MM.1S (cell line): Measurements from ENCODE around the gene MMS19.

Source experiments
- CTCF ChIP-seq: fragments of 300-600 bp; sonication (generic); IDR thresholded peaks from 2 replicates; pipeline ENCODE4 v1.5.1; 2016; ENCODE audit warnings: antibody characterized with exemption, low read length, mixed read lengths
- EZH2 ChIP-seq: fragments of 300-600 bp; sonication (generic); optimal IDR thresholded peaks from 2 replicates; pipeline ENCODE3; 2017; ENCODE audit warnings: low read depth, mild to moderate bottlenecking, antibody characterized with exemption, low read length, mixed read lengths
- EZH2phosphoT487 ChIP-seq: fragments of 300-600 bp; sonication (generic); IDR thresholded peaks from 2 replicates; pipeline ENCODE4 v1.6.1; 2018; ENCODE audit warnings: antibody characterized with exemption, low read length

DNA sequence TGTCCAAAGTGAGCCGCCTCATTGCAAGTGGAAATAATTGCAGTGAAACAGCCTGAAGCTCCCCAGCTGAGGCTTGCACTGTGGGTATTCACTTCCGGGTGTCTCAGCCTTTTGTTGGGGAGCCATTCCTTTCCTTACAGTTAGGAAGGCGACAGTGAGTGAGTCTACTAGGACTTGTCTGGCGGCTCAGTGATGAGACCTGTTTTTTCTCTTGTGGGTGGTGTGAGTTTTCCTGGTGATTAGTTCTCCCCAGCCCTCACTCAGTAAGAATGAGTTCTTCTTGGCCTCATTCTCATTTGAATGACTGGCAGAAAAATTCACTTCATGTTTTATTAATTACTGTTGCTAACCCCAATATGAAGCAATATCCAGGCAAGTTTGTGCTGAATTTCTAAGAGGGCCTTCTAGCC is 69.6 kb downstream of the MMS19 start:
- no peak for TF ChIP-seq CTCF
- no peak for TF ChIP-seq EZH2phosphoT487
- TF ChIP-seq EZH2: no peak
